H1 (cell line): ENCODE measurements around the gene HECTD4. TPM values are rescaled to one million over a fixed set of nuclear protein-coding genes. Genes with fewer than 3 reads are reported as not detected.

Source experiments
- ASH2L ChIP-seq: fragments of 200-600, 300-600 bp; sonication (generic); IDR thresholded peaks from one replicate; pipeline ENCODE4 v1.7.1; 2017; ENCODE audit warnings: low read length
- CEBPB ChIP-seq: IDR thresholded peaks from 2 replicates; pipeline ENCODE4 v1.6.1; 2012; ENCODE audit warnings: low read depth, low read length
- CTBP2 ChIP-seq: IDR thresholded peaks from 2 replicates; pipeline ENCODE4 v1.7.0; 2011; ENCODE audit warnings: borderline replicate concordance, mild to moderate bottlenecking, moderate library complexity, mixed read lengths, low read length; ENCODE audit not compliant: insufficient read depth, insufficient read length
- FOSL1 ChIP-seq: IDR thresholded peaks from 2 replicates; pipeline ENCODE4 v1.6.1; 2011; ENCODE audit warnings: mild to moderate bottlenecking, low read depth, low read length, moderate library complexity; ENCODE audit not compliant: insufficient read depth
- GTF2F1 ChIP-seq: IDR thresholded peaks from 2 replicates; pipeline ENCODE4 v1.6.1; 2012; ENCODE audit warnings: low read depth, low read length, improper control_type of control experiment, borderline replicate concordance
- HDAC6 ChIP-seq: IDR thresholded peaks from one replicate; pipeline ENCODE4 v1.7.1; 2012; ENCODE audit warnings: low read depth, mild to moderate bottlenecking, inconsistent platforms, low read length, moderate library complexity
- JUN ChIP-seq: IDR thresholded peaks from 2 replicates; pipeline ENCODE4 v1.6.1; 2011; ENCODE audit warnings: low read depth, mild to moderate bottlenecking, improper control_type of control experiment, low read length
- JUND ChIP-seq: IDR thresholded peaks from 2 replicates; pipeline ENCODE4 v1.6.1; 2011; ENCODE audit warnings: mild to moderate bottlenecking, improper control_type of control experiment, low read length
- KDM1A ChIP-seq: fragments of 200-600, 300-600 bp; sonication (generic); IDR thresholded peaks from 2 replicates; pipeline ENCODE4 v1.7.1; 2016; ENCODE audit warnings: mild to moderate bottlenecking, low read length, borderline replicate concordance
- KDM5A ChIP-seq: fragments of 200-600 bp; IDR thresholded peaks from 2 replicates; pipeline ENCODE4 v1.7.1; 2012; ENCODE audit warnings: mild to moderate bottlenecking, low read length, inconsistent platforms, mixed read lengths
- NANOG ChIP-seq: IDR thresholded peaks from 2 replicates; pipeline ENCODE4 v1.6.1; 2011; ENCODE audit warnings: low read length, low read depth, mild to moderate bottlenecking, inconsistent platforms; ENCODE audit not compliant: insufficient read depth, poor library complexity, severe bottlenecking
- PHF8 ChIP-seq: fragments of 200-600 bp; sonication (generic); conservative IDR thresholded peaks from 2 replicates; pipeline ENCODE4 v1.7.1; 2012; ENCODE audit warnings: low read depth, mild to moderate bottlenecking, inconsistent platforms, low read length, moderate library complexity
- RAD21 ChIP-seq, 2 experiments: IDR thresholded peaks in 1 of 2; conservative IDR thresholded peaks in 1 of 2; 2 replicates each; pipeline ENCODE4 v1.6.1; 2011; ENCODE audit warnings: low read depth in 2 of 2, low read length in 2 of 2, improper control_type of control experiment in 1 of 2, inconsistent platforms in 1 of 2, mild to moderate bottlenecking in 1 of 2, moderate library complexity in 1 of 2
- RXRA ChIP-seq: IDR thresholded peaks from 2 replicates; pipeline ENCODE4 v1.6.1; 2011; ENCODE audit warnings: low read depth, mild to moderate bottlenecking, low read length, moderate library complexity; ENCODE audit not compliant: insufficient read depth
- SIN3A ChIP-seq, 2 experiments: IDR thresholded peaks in 1 of 2; conservative IDR thresholded peaks in 1 of 2; 2 replicates each; pipeline ENCODE4 v1.6.1; 2011 to 2012; ENCODE audit warnings: low read length in 2 of 2, improper control_type of control experiment in 1 of 2, low read depth in 1 of 2, mild to moderate bottlenecking in 1 of 2
- SIX5 ChIP-seq: IDR thresholded peaks from 2 replicates; pipeline ENCODE4 v1.6.1; 2011; ENCODE audit warnings: mild to moderate bottlenecking, low read depth, low read length
- SP1 ChIP-seq: IDR thresholded peaks from 2 replicates; pipeline ENCODE4 v1.6.1; 2011; ENCODE audit warnings: low read depth, low read length
- SP4 ChIP-seq: IDR thresholded peaks from 2 replicates; pipeline ENCODE4 v1.6.1; 2012; ENCODE audit warnings: low read length, inconsistent platforms
- TEAD4 ChIP-seq: IDR thresholded peaks from 2 replicates; pipeline ENCODE4 v1.6.1; 2012; ENCODE audit warnings: low read depth, low read length, inconsistent platforms, mixed read lengths
- YY1 ChIP-seq: IDR thresholded peaks from 2 replicates; pipeline ENCODE4 v1.6.1; 2011; ENCODE audit warnings: low read depth, mild to moderate bottlenecking, low read length
- polyA plus RNA-seq, 7 experiments: library from polyadenylated mRNA; depleted of rRNA in 3 of 7; stranded (reverse) in 5 of 7; unstranded in 2 of 7; fragments of >200 nt in 5 of 7; fragments of 200-250 nt in 2 of 7; gene quantifications; 1 replicate in 5 of 7; 2 replicates in 1 of 7; 4 replicates in 1 of 7; pipeline versions ENCODE4 v1.2.1 to v1.2.3, GENCODE V29; 2011 to 2013; ENCODE audit warnings: missing spikeins in 2 of 7, mixed read lengths in 2 of 7
- total RNA-seq: library from RNA; stranded (reverse); fragmentation: NEBNext Ultra II Directional; extraction: Animal tissue kit (Norgen Biotek cat#: 25700); gene quantifications from 2 replicates; pipeline ENCODE4 v1.2.1, GENCODE V29; 2021
- TF ChIP-seq, protein P1 (sequence below): IDR thresholded peaks from 2 replicates; pipeline ENCODE4 v1.6.1; 2012; ENCODE audit warnings: inconsistent platforms

The HECTD4 gene
- total and polyA plus RNA-seq, 2 of the 8 experiments (the other 6 are each of a cell fraction or from before 2014, with no cell fraction given): 6.5 to 33.7 TPM

DNA sequence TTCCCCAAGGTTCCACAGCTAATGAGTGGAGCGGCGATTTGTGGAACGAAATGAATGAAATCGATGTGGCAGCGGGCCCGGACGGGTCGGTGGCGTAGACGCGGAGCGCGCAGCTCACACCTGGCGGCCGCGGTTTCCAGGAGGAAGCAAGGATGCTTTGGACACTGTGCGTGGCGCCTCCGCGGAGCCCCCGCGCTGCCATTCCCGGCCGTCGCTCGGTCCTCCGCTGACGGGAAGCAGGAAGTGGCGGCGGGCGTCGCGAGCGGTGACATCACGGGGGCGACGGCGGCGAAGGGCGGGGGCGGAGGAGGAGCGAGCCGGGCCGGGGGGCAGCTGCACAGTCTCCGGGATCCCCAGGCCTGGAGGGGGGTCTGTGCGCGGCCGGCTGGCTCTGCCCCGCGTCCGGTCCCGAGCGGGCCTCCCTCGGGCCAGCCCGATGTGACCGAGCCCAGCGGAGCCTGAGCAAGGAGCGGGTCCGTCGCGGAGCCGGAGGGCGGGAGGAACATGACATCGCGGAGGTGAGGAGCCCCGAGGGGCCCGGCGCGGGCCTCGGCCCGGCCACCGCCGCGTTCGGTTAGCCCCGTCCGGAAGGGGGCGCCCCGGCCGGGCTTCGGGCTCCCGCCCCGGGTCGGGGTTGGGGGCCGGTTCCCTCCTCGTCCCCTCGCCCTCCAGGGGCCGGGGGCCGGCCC, 36.5 kb upstream of the HECTD4 start, which contains the start of gene PTPN11 (continued):
- TF ChIP-seq CTBP2 (no peak), JUN (no peak), JUND (no peak), GTF2F1 (no peak), KDM1A (peak; percentile 70; the same call in 1 of the 2 replicates), CEBPB (no peak), NANOG (no peak), RAD21 (IDR thresholded peaks at IDR 0.05 in 1 of 2, conservative IDR thresholded peaks at IDR 0.05 in 1 of 2; ENCODE audit: low read depth in 2 of 2, low read length in 2 of 2) (peak in 1 of 2 experiments; percentile 14; a peak in 1 of 4 replicates), SIX5 (no peak), SP1 (no peak), PHF8 (peak; percentile 98), HDAC6 (no peak), KDM5A (peak; percentile 85; the same call in 1 of the 2 replicates), RXRA (no peak), SIN3A (conservative IDR thresholded peaks at IDR 0.05 in 1 of 2, IDR thresholded peaks at IDR 0.05 in 1 of 2; ENCODE audit: low read depth in 1 of 2, low read length in 2 of 2) (peak; percentile 79 to 96; a peak in 3 of 4 replicates), TEAD4 (no peak), SP4 (no peak), ASH2L (peak; percentile 99), FOSL1 (no peak), YY1 (peak; percentile 77)
- TF ChIP-seq, protein P1, sequence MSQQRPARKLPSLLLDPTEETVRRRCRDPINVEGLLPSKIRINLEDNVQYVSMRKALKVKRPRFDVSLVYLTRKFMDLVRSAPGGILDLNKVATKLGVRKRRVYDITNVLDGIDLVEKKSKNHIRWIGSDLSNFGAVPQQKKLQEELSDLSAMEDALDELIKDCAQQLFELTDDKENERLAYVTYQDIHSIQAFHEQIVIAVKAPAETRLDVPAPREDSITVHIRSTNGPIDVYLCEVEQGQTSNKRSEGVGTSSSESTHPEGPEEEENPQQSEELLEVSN: no peak; the same call in 1 of the 2 replicates
